Fibroblast of pulmonary artery (primary cell): ENCODE results near the gene OSBPL9.

Source experiments
- DNase-seq: peaks from one replicate; pipeline ENCODE4 v3.0.0-alpha.2; 2010; ENCODE audit warnings: low read depth
- H3K4me3 ChIP-seq: replicated peaks from 2 replicates; pipeline ENCODE4 v1.5.1; 2011; ENCODE audit warnings: low read depth, mild to moderate bottlenecking, control low read depth, low read length, moderate library complexity
- TF ChIP-seq, protein P1 (sequence below): IDR thresholded peaks from 2 replicates; pipeline ENCODE4 v1.5.1; 2011; ENCODE audit warnings: mild to moderate bottlenecking, control low read depth, low read length, inconsistent platforms; ENCODE audit errors: missing control alignments

Gene OSBPL9

DNA sequence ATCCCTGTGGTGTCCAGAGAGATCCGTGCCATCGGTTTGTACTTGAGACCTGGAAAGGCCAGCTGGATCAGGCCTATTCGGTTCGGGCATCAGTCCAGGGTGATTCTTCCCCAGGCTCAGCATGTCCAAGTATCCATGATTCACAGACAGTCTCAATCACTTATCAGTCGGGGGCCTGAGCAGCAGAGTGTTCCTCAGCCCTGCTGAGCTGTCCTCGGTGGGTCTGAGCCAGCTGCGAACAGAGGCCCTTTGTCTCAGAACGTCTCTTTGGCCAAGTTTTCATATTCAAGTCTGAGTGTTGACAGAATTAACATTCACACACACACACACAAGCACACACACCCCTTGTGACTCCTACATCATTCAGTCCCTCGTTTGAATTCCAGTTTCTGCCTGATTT lies 33.4 kb upstream of the OSBPL9 start:
- peak; percentile 96 for DNase-seq

DNA sequence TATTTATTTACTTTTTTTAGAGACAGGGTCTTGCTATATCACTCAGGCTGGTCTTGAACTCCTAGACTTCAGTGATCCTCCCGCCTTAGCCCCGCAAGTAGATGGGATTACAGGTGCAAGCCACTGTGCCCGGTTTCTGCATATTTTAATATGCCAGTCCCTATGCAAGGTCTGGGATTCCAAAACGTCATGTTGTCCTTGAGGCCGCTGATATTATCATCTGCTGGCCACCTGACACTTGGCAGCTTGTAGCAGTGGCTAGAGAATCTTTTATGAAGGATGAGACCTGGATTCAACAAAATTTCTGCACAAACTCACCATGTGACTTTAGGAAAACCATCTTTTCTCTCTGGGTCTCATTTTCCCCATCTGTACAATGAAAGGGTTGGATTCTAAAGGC lies 32.9 kb upstream of the OSBPL9 start:
- TF ChIP-seq, protein P1, sequence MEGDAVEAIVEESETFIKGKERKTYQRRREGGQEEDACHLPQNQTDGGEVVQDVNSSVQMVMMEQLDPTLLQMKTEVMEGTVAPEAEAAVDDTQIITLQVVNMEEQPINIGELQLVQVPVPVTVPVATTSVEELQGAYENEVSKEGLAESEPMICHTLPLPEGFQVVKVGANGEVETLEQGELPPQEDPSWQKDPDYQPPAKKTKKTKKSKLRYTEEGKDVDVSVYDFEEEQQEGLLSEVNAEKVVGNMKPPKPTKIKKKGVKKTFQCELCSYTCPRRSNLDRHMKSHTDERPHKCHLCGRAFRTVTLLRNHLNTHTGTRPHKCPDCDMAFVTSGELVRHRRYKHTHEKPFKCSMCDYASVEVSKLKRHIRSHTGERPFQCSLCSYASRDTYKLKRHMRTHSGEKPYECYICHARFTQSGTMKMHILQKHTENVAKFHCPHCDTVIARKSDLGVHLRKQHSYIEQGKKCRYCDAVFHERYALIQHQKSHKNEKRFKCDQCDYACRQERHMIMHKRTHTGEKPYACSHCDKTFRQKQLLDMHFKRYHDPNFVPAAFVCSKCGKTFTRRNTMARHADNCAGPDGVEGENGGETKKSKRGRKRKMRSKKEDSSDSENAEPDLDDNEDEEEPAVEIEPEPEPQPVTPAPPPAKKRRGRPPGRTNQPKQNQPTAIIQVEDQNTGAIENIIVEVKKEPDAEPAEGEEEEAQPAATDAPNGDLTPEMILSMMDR, result no peak
- no peak for DNase-seq
- no peak overlapping the region for H3K4me3 ChIP-seq

More for the DNA sequence above, 33.4 kb upstream of the OSBPL9 start:
- no peak overlapping the region for H3K4me3 ChIP-seq
- TF ChIP-seq, protein P1, result no peak

DNA sequence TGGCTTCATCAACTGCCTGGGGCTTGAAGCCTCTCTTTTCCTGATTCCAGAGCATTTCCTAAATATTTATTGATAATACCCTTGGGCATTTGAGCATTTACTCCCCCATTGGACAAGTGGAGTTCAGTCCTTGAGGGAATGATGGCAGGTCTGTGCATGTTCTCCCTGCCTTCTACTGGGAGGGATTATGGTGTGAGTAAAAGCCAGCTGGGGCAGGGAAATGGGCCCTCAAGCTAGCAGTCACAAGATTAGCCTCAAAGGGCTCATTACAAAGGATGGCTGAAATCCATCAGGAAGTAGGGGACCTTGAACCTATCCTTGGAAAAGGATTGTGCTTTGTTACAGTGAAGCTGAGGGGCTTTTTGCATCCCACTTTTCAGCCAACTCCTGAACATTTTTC lies 24.2 kb upstream of the OSBPL9 start:
- TF ChIP-seq, protein P1, result no peak
- no peak for DNase-seq
- no peak overlapping the region for H3K4me3 ChIP-seq

DNA sequence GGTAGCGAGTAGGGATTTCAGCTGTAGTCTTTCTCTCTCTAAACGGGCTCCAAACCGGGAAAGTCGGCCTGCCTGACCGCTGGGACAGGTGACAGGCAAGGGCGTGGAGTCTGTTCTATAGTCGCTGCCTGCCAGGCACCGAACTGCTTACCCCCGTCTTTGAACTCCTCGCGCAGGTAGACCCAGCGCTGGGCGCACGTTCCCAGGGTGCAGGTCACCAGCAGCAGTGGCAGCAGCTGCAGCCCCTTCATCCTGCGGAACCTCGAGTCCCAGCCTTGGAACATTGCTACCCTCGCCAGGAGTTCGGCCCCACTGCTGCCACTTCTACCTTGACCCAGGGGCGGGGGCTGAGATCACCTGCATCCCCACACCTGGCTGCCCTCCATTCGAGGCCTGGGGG lies 22.2 kb upstream of the OSBPL9 start:
- TF ChIP-seq, protein P1, result no peak
- DNase-seq, result no peak
- no peak overlapping the region for H3K4me3 ChIP-seq

DNA sequence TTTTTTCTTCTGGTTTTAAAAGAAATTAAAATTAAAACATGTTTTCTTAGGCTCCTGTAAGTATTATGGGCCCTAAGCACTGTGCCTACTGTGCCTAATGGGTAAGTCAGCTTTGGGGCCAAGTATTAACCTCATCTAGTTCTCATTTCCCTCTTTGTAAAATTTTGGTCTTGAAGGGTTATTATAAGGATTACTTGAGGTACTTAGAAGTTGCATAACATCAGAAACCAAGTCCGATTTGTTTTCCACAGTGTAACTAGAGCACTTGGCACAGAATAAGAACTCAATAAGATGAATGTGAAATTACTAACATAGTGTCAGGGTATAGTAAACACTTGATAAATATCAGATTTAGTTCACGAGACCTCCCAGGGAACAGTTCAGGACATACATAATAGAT lies 16.4 kb upstream of the OSBPL9 start:
- no peak for DNase-seq
- H3K4me3 ChIP-seq, result no peak overlapping the region
- TF ChIP-seq, protein P1, result no peak

DNA sequence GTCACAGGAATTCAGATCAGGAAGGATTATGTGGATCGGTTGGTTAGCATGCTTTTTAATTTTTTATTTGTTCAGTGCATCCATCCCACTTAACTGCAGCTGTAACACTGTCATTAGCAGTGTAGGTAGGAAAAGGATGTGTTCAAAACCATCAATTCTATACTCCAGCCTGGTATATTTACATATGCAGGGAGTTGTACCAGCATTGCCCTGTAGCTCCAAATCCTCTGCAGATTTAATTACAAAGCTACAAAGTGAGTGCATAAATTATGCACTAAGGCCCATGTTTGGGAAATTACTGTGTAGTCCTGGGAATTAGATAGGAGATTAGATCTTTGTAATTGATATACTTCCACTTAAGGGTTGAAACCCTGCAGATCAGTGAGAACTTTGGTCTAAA lies 15.9 kb upstream of the OSBPL9 start:
- no peak for DNase-seq
- H3K4me3 ChIP-seq, result no peak overlapping the region
- TF ChIP-seq, protein P1, result no peak

DNA sequence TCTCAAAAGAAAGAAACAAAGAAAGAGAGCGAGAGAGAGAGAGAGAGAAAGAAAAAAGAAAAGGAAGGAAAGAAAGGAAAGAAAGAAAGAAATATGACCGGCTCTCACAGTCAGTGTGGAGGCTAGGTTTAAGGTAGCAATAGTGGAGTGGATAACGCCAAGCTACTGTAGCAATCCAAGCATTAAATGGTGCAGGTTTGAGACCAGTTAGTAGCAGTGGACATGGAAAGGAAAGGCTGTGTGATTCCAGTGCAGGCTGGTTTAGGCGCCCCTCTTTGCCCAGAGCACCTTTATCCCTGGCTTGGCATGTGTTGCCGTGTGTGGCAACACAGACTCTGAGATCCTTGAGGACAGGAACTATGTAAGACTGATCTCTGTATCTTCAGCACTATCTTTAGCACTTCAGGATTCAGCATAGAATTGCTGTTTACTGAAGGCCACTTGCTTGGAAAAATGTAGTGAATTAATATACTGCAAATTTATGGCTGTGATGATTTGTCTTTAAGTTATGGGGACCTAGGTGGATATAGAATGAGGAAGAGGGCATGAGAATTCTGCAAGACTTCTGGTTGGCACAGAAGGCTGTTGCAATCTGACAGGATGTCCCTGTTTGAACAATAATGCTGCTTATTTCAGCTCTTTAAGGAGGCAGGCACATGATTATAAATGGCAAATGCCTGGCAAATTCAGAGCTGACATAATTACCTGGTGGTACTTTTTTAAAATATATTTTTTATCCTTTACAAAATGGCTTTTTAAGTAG lies 10.8 kb upstream of the OSBPL9 start:
- TF ChIP-seq, protein P1, result no peak
- H3K4me3 ChIP-seq, result no peak overlapping the region
- no peak for DNase-seq
